Stimulated activated naive B cell treated with anti-CD40 and anti-IgM and Interleukin-4, amounts not matched to agents 10 μg/mL and 1 μg/mL and 100 μg/mL, for 72 hours (primary cell): ENCODE data around the gene SCN10A.

Experiments
- ATAC-seq, 2 donors: fragments of 150-1000 bp; cut with Tn5 transposase; replicated peaks; 2 replicates each; pipeline ENCODE4 v1.10.0; 2021; ENCODE audit warnings: moderate library complexity in 1 of 2
- DNase-seq: peaks from one replicate; pipeline ENCODE4 v3.0.0; 2021
- H3K27ac Mint-ChIP-seq: one replicate; pipeline ENCODE4 v1.8.0; 2022; ENCODE audit warnings: mild to moderate bottlenecking, mixed read lengths
- H3K27me3 Mint-ChIP-seq, 2 donors: one replicate each; pipeline ENCODE4 v1.8.0; 2022; ENCODE audit warnings: mixed read lengths in 2 of 2
- H3K36me3 Mint-ChIP-seq, 2 donors: one replicate each; pipeline ENCODE4 v1.8.0; 2022; ENCODE audit warnings: mixed read lengths in 2 of 2, mild to moderate bottlenecking in 1 of 2
- H3K4me1 Mint-ChIP-seq, 2 donors: one replicate each; pipeline ENCODE4 v1.8.0; 2022; ENCODE audit warnings: mixed read lengths in 2 of 2, mild to moderate bottlenecking in 1 of 2
- H3K4me3 Mint-ChIP-seq, 2 donors: one replicate each; pipeline ENCODE4 v1.8.0; 2022; ENCODE audit warnings: mild to moderate bottlenecking in 2 of 2, mixed read lengths in 2 of 2, moderate library complexity in 1 of 2
- H3K9me3 Mint-ChIP-seq, 2 donors: one replicate each; pipeline ENCODE4 v1.8.0; 2022; ENCODE audit warnings: mixed read lengths in 2 of 2, mild to moderate bottlenecking in 1 of 2

The SCN10A gene

DNA sequence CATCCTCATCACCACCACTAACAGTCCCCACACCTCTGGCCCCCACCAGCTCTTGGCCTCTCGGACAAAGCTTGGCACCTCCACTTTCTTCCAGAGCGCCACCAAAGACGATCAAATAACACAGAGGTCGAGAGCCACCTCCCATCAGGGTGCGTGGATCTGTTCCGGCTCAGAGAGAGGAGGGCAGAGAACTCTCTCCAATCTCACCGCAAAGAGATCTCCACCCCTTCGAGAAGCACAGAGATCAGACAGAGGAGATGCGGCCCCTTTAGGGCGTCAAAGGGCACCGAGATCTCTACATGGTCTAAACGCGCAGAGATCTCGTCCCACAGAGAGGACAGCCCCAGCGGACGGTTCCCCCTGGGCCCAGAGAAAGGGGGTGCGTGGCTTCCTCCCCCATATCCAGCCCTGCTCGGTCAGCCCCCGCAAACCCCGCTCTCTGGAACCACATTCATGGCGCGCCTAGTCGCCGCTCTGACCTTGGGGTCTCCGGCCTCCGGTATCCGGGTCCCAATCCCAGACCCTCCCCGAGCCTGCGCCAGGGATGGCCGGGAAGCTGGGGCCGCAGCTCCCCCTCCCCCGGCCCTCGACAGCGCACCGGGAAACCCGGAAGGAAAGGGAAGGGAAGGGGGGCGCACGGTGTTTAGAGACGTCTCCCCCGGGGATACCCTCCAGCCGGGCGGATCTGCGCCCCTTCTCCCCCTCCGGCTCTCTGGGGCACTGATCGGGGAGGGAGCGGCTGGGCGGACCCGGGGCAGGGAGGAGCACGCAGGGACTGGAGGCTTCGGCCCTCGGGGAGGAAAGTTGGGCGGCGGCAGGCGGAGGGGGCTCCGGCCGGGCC, 167.1 kb downstream of the SCN10A start:
- peaks cover 0 to 2% of the 10 kb centered on the region in 2 donors for H3K9me3 Mint-ChIP-seq
- no peak for DNase-seq
- peak overlapping the region; percentile 52 to 65 for H3K4me3 Mint-ChIP-seq
- ATAC-seq, result peak; percentile 12 to 13
- H3K27me3 Mint-ChIP-seq, result peaks cover 15 to 19% of the 10 kb centered on the region in 2 donors
- H3K36me3 Mint-ChIP-seq, result peaks cover 0 to 2% of the 10 kb centered on the region in 2 donors
- H3K4me1 Mint-ChIP-seq, result peaks cover 3 to 8% of the 10 kb centered on the region in 2 donors
- no peak overlapping the region for H3K27ac Mint-ChIP-seq

DNA sequence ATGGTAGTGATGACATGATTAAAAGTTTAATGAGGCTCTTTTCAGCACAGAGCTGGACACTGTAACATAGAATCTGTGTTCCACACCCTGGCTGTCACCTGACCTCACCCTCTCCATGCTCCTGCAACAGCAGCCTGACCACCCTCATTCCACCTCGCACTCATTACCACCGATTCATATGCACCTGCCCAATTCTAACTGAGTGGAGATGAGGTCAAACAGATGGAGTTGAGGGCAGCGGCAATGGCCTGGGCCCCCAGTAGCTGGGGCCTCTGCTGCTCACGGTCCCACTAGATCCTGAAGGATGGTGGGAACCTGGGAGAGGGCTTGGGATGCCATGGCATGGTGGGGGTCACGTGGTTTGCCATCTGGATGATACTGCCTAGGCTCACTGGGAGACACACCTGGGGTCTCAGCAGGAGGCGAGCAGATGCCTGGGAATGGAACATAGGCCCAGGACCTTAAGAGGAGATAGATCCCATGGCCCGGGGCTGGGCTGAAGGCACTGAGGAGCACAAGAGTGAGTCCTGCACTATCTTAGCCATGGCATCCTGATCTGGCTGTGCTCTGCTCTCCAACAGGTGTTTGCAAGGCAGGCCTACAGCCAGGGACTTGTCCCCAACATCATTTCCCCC, 167.9 kb downstream of the SCN10A start:
- Mint-ChIP-seq H3K36me3 (no peaks in the 10 kb centered on the region), H3K27ac (no peak overlapping the region), H3K27me3 (peaks cover 10 to 12% of the 10 kb centered on the region in 2 donors), H3K4me1 (peaks cover 3 to 8% of the 10 kb centered on the region in 2 donors), H3K9me3 (peaks cover 0 to 2% of the 10 kb centered on the region in 2 donors), H3K4me3 (peak overlapping the region; percentile 31 to 65)
- ATAC-seq (no peak), DNase-seq (no peak)

DNA sequence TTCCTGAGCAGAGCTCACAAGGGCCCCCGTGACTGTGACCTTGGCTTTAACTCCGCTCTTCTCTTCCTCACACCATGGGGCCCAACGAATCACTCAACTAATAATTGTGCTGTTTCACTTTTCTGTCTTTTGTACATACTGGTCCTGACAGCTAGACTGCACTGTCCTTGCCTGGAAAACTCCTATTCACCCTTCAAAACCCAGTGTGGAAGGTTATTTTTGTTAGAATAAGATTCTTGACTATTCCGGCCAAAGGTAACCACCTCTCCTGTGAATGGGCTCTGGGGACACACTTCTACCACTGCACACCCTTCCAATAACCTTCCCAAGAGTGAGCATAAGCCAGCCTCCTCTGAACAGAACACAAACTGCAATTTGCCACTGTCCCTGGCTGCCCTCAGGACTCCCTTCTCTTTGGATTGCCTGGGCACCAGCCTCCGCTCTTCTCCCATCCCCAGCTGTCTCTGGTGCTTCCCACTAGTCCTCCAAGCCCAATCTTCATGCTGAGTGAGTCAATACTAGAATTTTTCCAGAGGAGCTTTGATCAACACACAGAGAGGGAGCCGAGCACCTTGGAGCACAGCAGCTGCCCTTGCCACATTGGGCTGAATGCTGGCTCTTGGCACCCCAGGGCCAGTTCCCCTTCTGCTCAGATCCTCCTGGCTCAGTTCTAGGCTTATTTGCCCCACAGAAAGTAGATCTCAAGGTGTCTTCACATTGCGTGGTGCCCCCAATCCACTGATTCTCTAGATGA, 168.6 kb downstream of the SCN10A start:
- peaks cover 0 to 2% of the 10 kb centered on the region in 2 donors for H3K9me3 Mint-ChIP-seq
- peaks cover 3 to 8% of the 10 kb centered on the region in 2 donors for H3K4me1 Mint-ChIP-seq
- DNase-seq (no peak), ATAC-seq (no peak)
- peaks cover 4 to 5% of the 10 kb centered on the region in 2 donors for H3K27me3 Mint-ChIP-seq
- H3K27ac Mint-ChIP-seq, result no peak overlapping the region
- no peak overlapping the region for H3K4me3 Mint-ChIP-seq
- H3K36me3 Mint-ChIP-seq, result no peaks in the 10 kb centered on the region
